SK-N-MC (cell line): ENCODE results near the gene SAMSN1.

ENCODE experiments used
- EZH2 ChIP-seq: fragments of 200-600 bp; sonication (generic); IDR thresholded peaks from one replicate; pipeline ENCODE4 v1.6.1; 2017; ENCODE audit warnings: antibody characterized with exemption
- FOXP2 ChIP-seq: optimal IDR thresholded peaks from 2 replicates; pipeline ENCODE3; 2011; ENCODE audit warnings: mild to moderate bottlenecking, moderate library complexity; ENCODE audit not compliant: insufficient read depth; ENCODE audit errors: extremely low read length, control extremely low read depth
- POLR2AphosphoS5 ChIP-seq: IDR thresholded peaks from 2 replicates; pipeline ENCODE4 v1.6.1; 2012; ENCODE audit warnings: mild to moderate bottlenecking, low read depth, low read length, borderline replicate concordance

DNA sequence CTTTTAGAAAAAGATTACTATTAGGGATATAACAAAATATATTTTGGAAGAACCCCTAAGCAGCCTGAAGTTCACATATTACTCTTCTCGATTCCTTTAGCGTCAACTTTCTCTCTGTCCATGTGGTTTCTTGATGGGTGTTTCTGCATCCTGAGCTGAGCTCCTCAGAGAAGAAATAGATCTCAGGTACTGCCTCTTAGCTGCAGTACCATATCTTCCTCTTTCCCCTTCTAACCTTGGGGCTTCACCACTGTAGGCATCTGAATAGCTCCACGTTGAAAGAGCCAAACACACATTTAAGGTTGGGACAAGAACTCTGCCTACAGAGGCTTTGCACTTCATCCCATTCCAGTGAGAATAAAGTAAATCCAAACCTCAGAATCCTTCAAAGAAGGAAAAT lies 59.2 kb downstream of the SAMSN1 start:
- TF ChIP-seq FOXP2: no peak
- TF ChIP-seq EZH2: no peak
- no peak for TF ChIP-seq POLR2AphosphoS5
